Right lobe of liver (tissue), 6 donors: ENCODE data around the gene LPCAT1. TPM values are rescaled to one million over a fixed set of nuclear protein-coding genes. Genes with fewer than 3 reads are reported as not detected.
A peak's percentile ranks its signal among the peaks of the same experiment; 100 is the strongest.

ENCODE experiments used
- ATAC-seq, 4 donors: fragments of 200-7000 bp; cut with Tn5 transposase; one replicate each; pipeline ENCODE4 v1.9.1; 2020; ENCODE audit warnings: mild to moderate bottlenecking in 4 of 4, moderate library complexity in 4 of 4
- DNase-seq, 3 donors: peaks; one replicate each; pipeline ENCODE4 v3.0.0-alpha.2; 2020
- H3K27ac ChIP-seq, 3 donors: fragments of 200-600 bp; one replicate each; pipeline ENCODE4 v1.8.0; 2022
- H3K27me3 ChIP-seq, 2 donors: fragments of 200-600 bp; one replicate each; pipeline ENCODE4 v1.8.0; 2022
- H3K36me3 ChIP-seq, 4 donors: fragments of 200-600 bp; sonication (generic) in 1 of 4; one replicate each; pipeline versions ENCODE4 v1.5.1 to v1.8.0; 2017 to 2022; ENCODE audit warnings: control low read depth in 1 of 4
- H3K4me1 ChIP-seq, 4 donors: fragments of 200-600 bp; sonication (generic) in 1 of 4; one replicate each; pipeline versions ENCODE4 v1.5.1 to v1.8.0; 2017 to 2022; ENCODE audit warnings: control low read depth in 1 of 4
- H3K4me3 ChIP-seq, 3 donors: fragments of 200-600 bp; one replicate each; pipeline ENCODE4 v1.8.0; 2022
- H3K9me3 ChIP-seq, 4 donors: fragments of 200-600 bp; sonication (generic) in 1 of 4; one replicate each; pipeline versions ENCODE4 v1.5.1 to v1.8.0; 2017 to 2022; ENCODE audit warnings: control low read depth in 1 of 4
- POLR2A ChIP-seq: fragments of 450-650 bp; IDR thresholded peaks from one replicate; pipeline ENCODE4 v1.6.1; 2017; ENCODE audit warnings: antibody characterized with exemption, mild to moderate bottlenecking
- WGBS: methylation state at CpG from one replicate; pipeline ENCODE4 v1.1.6; 2018; ENCODE audit warnings: low coverage, low lambda C conversion rate; ENCODE audit not compliant: insufficient coverage; ENCODE audit errors: missing lambda C conversion rate; 5-methylcytosine and 5-hydroxymethylcytosine counted together
- intact Hi-C, 2 donors: fragments of 100-400 bp; cut with DNase I; formaldehyde crosslinking; loops; one replicate each; pipeline versions ENCODE4 v1.11.2 to v1.14.1; 2022
- total RNA-seq, 6 experiments: library from RNA; depleted of rRNA in 2 of 6; stranded (reverse); fragments of >200 nt in 2 of 6; fragmentation: NEBNext Ultra II Directional in 3 of 6; extraction: Animal tissue kit (Norgen Biotek cat#: 25700) in 3 of 6; gene quantifications; one replicate each; pipeline versions ENCODE4 v1.1.0 to v1.2.4, GENCODE V29; 2016 to 2023
- TF ChIP-seq, protein P1 (sequence below), 4 donors: fragments of 200-600 bp in 3 of 4; fragments of 450-650 bp in 1 of 4; IDR thresholded peaks; one replicate each; pipeline versions ENCODE4 v1.5.1 to v1.8.0; 2016 to 2022; ENCODE audit warnings: antibody characterized with exemption in 4 of 4, mild to moderate bottlenecking in 2 of 4
- donor health status: DM: no; HTN: yes; CAD: no.
- donor health status: DM: no; HTN: no; CAD: no.
- donor health status: DM: no; HTN: no; CAD: no.
- donor health status: DM: no; HTN: yes; CAD: no.
- donor health status: DM: no; HTN: yes; CAD: no.

Gene LPCAT1
- total RNA-seq, 6 experiments from 2014 or later, result 6.9 to 38.6 (median 13.1) TPM

DNA sequence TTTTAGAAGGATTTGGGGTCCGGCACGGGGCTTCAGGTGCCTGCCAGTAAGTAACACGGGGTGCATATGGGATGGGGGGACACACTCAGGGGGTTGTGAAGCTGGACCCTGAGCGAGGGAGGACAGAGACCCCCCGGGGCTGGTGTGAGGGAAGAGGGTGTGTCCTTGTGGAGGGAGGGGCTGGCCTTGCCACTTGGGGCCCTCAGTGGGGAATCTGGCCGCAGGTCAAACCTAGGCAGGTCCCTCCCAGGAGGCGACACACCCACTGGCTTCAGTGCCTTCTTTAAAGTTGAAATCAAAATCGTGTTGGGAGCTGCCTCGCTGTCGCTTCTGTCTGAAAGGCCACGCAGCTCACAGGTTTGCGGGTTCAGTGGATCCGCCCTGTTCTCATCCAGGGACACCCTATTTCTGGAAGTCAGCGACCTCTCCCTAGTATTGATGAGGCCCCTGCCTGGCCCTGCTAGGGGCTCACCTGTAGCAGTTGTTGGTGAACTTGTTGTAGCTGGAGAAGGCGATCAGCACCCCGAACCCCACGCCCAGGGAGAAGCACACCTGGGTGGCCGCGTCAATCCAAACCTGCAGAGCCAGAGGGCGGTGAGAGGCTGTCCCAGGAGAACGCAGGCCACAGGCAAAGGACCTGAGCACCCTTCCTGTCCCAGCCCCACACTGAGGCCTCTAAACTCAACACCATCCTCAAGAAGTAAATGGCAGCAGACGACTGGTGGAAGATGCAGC, 108.0 kb downstream of the LPCAT1 start:
- Histone ChIP-seq H3K4me3 (no peak overlapping the region), H3K27me3 (no peaks in the 10 kb centered on the region), H3K27ac (no peak overlapping the region), H3K4me1 (no peaks in the 10 kb centered on the region), H3K36me3 (no peaks in the 10 kb centered on the region), H3K9me3 (no peaks in the 10 kb centered on the region)
- intact Hi-C loops, result no loop called here
- 63% methylated on average over 3 of the region's 22 CpGs for WGBS
- DNase-seq (peak in 2 of 3 donors; percentile 8 to 38), ATAC-seq (no peak)
- TF ChIP-seq, protein P1, sequence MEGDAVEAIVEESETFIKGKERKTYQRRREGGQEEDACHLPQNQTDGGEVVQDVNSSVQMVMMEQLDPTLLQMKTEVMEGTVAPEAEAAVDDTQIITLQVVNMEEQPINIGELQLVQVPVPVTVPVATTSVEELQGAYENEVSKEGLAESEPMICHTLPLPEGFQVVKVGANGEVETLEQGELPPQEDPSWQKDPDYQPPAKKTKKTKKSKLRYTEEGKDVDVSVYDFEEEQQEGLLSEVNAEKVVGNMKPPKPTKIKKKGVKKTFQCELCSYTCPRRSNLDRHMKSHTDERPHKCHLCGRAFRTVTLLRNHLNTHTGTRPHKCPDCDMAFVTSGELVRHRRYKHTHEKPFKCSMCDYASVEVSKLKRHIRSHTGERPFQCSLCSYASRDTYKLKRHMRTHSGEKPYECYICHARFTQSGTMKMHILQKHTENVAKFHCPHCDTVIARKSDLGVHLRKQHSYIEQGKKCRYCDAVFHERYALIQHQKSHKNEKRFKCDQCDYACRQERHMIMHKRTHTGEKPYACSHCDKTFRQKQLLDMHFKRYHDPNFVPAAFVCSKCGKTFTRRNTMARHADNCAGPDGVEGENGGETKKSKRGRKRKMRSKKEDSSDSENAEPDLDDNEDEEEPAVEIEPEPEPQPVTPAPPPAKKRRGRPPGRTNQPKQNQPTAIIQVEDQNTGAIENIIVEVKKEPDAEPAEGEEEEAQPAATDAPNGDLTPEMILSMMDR (IDR thresholded peaks at IDR 0.05), result no peak
- no peak for TF ChIP-seq POLR2A

DNA sequence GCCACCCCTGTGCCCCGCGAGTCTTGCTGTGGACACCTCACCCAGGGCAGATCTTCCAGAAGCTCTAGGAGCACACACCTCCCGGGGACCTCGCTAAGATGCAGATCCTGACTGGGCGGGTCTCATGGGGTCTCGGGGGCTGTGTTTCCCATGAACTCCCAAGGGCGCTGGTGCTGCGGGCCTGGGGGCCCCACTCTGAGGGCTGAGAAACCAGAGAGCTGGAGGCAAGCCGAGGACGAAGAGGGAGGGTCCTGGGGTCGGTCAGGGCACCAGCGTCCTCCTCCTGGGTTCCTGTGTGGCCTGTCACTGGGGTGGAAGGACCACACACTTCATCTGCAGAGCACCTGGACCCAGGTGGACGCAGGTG, 108.7 kb downstream of the LPCAT1 start:
- H3K4me3 ChIP-seq, result no peak overlapping the region
- peak in 2 of 3 donors; percentile 10 to 18 for DNase-seq
- no peak for ATAC-seq
- TF ChIP-seq, protein P1 (IDR thresholded peaks at IDR 0.05), result no peak
- TF ChIP-seq POLR2A, result no peak
- no peaks in the 10 kb centered on the region for H3K27me3 ChIP-seq
- no peaks in the 10 kb centered on the region for H3K9me3 ChIP-seq
- H3K36me3 ChIP-seq, result no peaks in the 10 kb centered on the region
- WGBS, result 100% methylated on average over 2 of the region's 13 CpGs
- no peak overlapping the region for H3K27ac ChIP-seq
- no peaks in the 10 kb centered on the region for H3K4me1 ChIP-seq
- intact Hi-C loops, result no loop called here

DNA sequence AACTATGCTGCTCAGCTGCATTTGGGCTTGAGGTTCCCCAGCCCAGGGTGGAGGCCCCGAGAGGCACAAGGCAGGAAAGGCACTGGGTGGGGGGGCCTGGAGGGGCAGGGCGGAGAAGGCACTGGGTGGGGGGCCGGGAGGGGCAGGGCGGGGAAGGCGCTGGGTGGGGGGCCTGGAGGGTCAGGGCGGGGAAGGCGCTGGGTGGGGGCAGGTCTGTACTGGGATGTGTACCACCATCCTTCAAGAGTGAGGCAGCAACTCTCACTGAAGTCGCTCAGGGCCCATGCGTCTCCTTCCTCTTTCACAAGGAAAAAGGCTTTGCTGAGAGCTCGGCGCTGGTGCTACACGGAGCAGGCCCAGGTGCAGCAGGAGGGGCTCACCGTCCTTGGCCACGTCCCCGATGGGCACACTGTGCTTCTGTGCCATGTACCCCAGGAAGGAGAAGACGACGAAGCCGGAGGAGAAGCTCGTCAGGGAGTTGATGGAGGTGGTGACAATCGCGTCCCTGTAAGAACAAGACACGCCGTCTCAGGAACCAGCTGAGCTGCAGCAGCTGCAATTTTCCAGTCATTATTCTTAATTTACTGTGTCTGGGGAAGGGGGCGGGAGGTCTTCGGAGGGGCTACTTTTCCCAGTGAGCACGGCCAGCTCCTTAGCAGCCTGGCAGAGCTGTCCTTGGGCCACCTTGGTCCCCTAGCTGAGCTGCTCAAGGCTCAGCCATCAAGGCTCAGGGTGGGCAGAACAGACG, 109.3 kb downstream of the LPCAT1 start:
- WGBS, result 62% methylated on average over 16 of the region's 27 CpGs
- H3K9me3 ChIP-seq, result no peaks in the 10 kb centered on the region
- H3K4me3 ChIP-seq, result no peak overlapping the region
- DNase-seq (peak in 2 of 3 donors; percentile 17 to 41), ATAC-seq (peak in 1 of 4 donors; percentile 15)
- TF ChIP-seq, protein P1 (IDR thresholded peaks at IDR 0.05), result no peak
- TF ChIP-seq POLR2A, result no peak
- no peaks in the 10 kb centered on the region for H3K36me3 ChIP-seq
- no peaks in the 10 kb centered on the region for H3K27me3 ChIP-seq
- no peaks in the 10 kb centered on the region for H3K4me1 ChIP-seq
- intact Hi-C loops, result no loop called here
- no peak overlapping the region for H3K27ac ChIP-seq

DNA sequence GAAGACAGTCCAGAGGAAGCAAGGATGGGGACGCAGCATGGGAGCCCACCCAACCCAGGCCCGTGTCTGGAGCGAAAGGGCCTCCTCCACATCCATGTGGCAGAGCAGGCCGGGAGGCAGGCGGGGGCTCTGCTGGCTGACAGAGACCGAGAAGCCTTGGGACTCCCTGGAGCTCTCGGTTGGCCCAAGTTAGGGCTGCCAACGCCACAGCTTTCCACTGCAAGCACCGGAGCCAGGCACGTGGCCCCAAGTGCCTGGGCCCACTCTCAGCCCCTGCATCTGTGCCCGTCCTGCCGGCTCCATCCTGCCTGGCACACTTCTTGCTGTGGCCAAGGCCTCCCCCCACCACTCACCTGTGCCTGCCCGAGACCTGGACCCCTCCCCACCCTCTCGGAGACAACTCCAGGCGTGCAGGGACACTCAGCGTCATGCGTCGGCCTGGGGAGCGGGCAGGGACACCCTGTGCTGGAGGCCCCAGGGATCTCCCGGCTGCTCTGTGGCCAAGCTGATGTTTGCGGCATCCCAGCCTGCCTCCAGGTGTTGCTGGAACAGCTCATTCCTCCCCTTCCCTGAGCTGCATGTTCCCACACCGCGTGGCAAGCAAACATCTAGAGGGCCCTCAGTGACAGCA, 110.0 kb downstream of the LPCAT1 start:
- Histone ChIP-seq H3K27ac (no peak overlapping the region), H3K27me3 (no peaks in the 10 kb centered on the region), H3K4me1 (no peaks in the 10 kb centered on the region), H3K9me3 (no peaks in the 10 kb centered on the region), H3K4me3 (no peak overlapping the region), H3K36me3 (no peaks in the 10 kb centered on the region)
- DNase-seq (peak in 2 of 3 donors; percentile 13 to 47), ATAC-seq (no peak)
- WGBS, result no CpG with 5 or more reads among the region's 23 CpGs
- TF ChIP-seq, protein P1 (IDR thresholded peaks at IDR 0.05), result no peak
- TF ChIP-seq POLR2A, result no peak
- intact Hi-C loops, result no loop called here
